Right atrium auricular region (tissue), 2 donors: ENCODE measurements around the gene VPS29. TPM values are rescaled to one million over a fixed set of nuclear protein-coding genes. Genes with fewer than 3 reads are reported as not detected.

Experiments
- DNase-seq: peaks from one replicate; pipeline ENCODE4 v3.0.0-alpha.2; 2019; ENCODE audit warnings: low spot score
- H3K27ac ChIP-seq, 2 donors: fragments of 200-600 bp; sonication (generic); 1 replicate in 1 of 2; 2 replicates in 1 of 2; pipeline ENCODE4 v1.5.1; 2016 to 2019
- H3K27me3 ChIP-seq, 2 donors: fragments of 200-600 bp; sonication (generic); one replicate each; pipeline versions ENCODE4 v1.5.1 to v1.6.0; 2017 to 2019
- H3K36me3 ChIP-seq: fragments of 200-600 bp; sonication (generic); one replicate; pipeline ENCODE4 v1.5.1; 2016
- H3K4me1 ChIP-seq, 2 donors: fragments of 200-600 bp; sonication (generic); one replicate each; pipeline versions ENCODE4 v1.5.1 to v1.6.0; 2017 to 2019
- H3K4me3 ChIP-seq, 2 donors: fragments of 200-600 bp; sonication (generic); 1 replicate in 1 of 2; 2 replicates in 1 of 2; pipeline ENCODE4 v1.5.1; 2017 to 2019; ENCODE audit warnings: mild to moderate bottlenecking in 1 of 2, moderate library complexity in 1 of 2
- H3K9me3 ChIP-seq, 2 donors: fragments of 200-600 bp; sonication (generic); one replicate each; pipeline ENCODE4 v1.5.1; 2019
- CTCF ChIP-seq, 2 donors: fragments of 200-600 bp; sonication (generic); IDR thresholded peaks; one replicate each; pipeline ENCODE4 v1.5.1; 2019; ENCODE audit warnings: antibody characterized with exemption in 2 of 2
- total RNA-seq, 2 donors: library from RNA; depleted of rRNA; stranded (reverse); fragments of >200 nt; gene quantifications; one replicate each; pipeline ENCODE4 v1.1.0, GENCODE V29; 2016

The VPS29 gene
- 10 to 100 TPM; 65.7 to 96.1 TPM for total RNA-seq

GRCh38 chr12:110501752-110502738 lies at the start of gene VPS29, which contains the start of gene RAD9B:
VPS29 (minus strand) TSS chr12:110502111; CDS start chr12:110502051, 60 bp downstream.
RAD9B (plus strand) TSS chr12:110502331; CDS start chr12:110502338, 7 bp downstream.
- no peak for TF ChIP-seq CTCF (IDR thresholded peaks at IDR 0.05)
- peak; percentile 98 for DNase-seq
- Histone ChIP-seq H3K4me1 (peaks cover 0 to 34% of the 10 kb centered on the region in 2 donors), H3K4me3 (peak within 1 kb of the TSS; percentile 90 to 94), H3K27ac (peak within 1 kb of the TSS; percentile 89 to 91), H3K27me3 (no peaks in the 10 kb centered on the region), H3K36me3 (no peaks in the 10 kb centered on the region), H3K9me3 (no peaks in the 10 kb centered on the region)

GRCh38 chr12:110550981-110551380 lies 49.1 kb upstream of the VPS29 start:
- no peak for DNase-seq
- TF ChIP-seq CTCF (IDR thresholded peaks at IDR 0.05), result no peak
- H3K4me1 ChIP-seq, result peaks cover 0 to 51% of the 10 kb centered on the region in 2 donors
- no peak overlapping the region for H3K4me3 ChIP-seq
- H3K27me3 ChIP-seq, result no peaks in the 10 kb centered on the region
- H3K9me3 ChIP-seq, result no peaks in the 10 kb centered on the region
- peak overlapping the region in 1 of 2 donors; percentile 87 for H3K27ac ChIP-seq
- peaks cover 14% of the 10 kb centered on the region for H3K36me3 ChIP-seq

GRCh38 chr12:110549716-110550115 lies 47.8 kb upstream of the VPS29 start:
- TF ChIP-seq CTCF (IDR thresholded peaks at IDR 0.05), result no peak
- no peak for DNase-seq
- Histone ChIP-seq H3K27ac (peak overlapping the region; percentile 66 to 87), H3K9me3 (no peaks in the 10 kb centered on the region), H3K4me1 (peaks cover 0 to 54% of the 10 kb centered on the region in 2 donors), H3K36me3 (peaks cover 14% of the 10 kb centered on the region), H3K4me3 (no peak overlapping the region), H3K27me3 (no peaks in the 10 kb centered on the region)

GRCh38 chr12:110548678-110549077 lies 46.8 kb upstream of the VPS29 start:
- no peak for DNase-seq
- Histone ChIP-seq H3K9me3 (no peaks in the 10 kb centered on the region), H3K27ac (peak overlapping the region; percentile 66 to 87), H3K27me3 (no peaks in the 10 kb centered on the region), H3K4me1 (peaks cover 0 to 64% of the 10 kb centered on the region in 2 donors), H3K4me3 (no peak overlapping the region), H3K36me3 (peaks cover 14% of the 10 kb centered on the region)
- TF ChIP-seq CTCF (IDR thresholded peaks at IDR 0.05), result no peak

- Histone ChIP-seq H3K4me1 (peaks cover 0 to 70% of the 10 kb centered on the region in 2 donors), H3K27me3 (no peaks in the 10 kb centered on the region), H3K36me3 (peaks cover 14% of the 10 kb centered on the region), H3K9me3 (no peaks in the 10 kb centered on the region), H3K27ac (peak overlapping the region; percentile 18 to 87), H3K4me3 (no peak overlapping the region)
- no peak for DNase-seq
- no peak for TF ChIP-seq CTCF (IDR thresholded peaks at IDR 0.05)
Observed at GRCh38 chr12:110547090-110547489, 45.2 kb upstream of the VPS29 start.
